Urothelium cell line (cell line): ENCODE measurements around the gene PRKG1.
A peak's percentile ranks its signal among the peaks of the same experiment; 100 is the strongest.

Source experiments
- DNase-seq: peaks from one replicate; pipeline ENCODE4 v3.0.0; 2011; ENCODE audit warnings: low spot score, mixed read lengths
- FAIRE-seq: peaks from 2 replicates; lab custom pipeline; 2011; peaks lifted over from hg19 to GRCh38; lab: Jason Lieb, UNC

PRKG1 gene

DNA sequence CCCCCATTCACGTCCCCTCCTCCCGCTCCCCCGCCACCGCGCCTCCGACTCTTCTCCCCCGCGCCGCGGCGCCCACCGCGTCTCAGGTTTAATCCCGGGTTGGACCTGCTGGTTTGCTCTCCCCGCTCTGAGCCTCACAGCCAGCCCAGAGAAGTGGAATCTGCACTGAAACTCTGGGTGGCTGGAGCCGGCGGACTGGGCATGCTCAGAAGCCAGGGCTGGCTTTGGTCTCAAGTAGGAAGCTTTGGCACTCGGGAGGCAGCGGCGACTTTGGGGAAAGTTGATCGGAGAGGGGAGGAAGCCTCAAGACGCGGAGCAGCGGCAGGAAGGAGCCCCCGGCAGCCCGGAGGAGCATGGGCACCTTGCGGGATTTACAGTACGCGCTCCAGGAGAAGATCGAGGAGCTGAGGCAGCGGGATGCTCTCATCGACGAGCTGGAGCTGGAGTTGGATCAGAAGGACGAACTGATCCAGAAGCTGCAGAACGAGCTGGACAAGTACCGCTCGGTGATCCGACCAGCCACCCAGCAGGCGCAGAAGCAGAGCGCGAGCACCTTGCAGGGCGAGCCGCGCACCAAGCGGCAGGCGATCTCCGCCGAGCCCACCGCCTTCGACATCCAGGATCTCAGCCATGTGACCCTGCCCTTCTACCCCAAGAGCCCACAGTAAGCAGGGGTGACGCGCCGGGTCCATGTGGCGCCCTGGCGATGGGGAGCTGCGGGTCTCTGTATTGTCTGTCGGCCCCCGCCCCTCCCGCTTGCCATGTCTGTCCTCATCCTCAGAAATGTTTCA lies at the start of gene PRKG1:
TSS of gene PRKG1 (plus strand) at position 250 of the 791 bp plus-strand sequence.
- FAIRE-seq (peak; percentile 87), DNase-seq (peak; percentile 86)

DNA sequence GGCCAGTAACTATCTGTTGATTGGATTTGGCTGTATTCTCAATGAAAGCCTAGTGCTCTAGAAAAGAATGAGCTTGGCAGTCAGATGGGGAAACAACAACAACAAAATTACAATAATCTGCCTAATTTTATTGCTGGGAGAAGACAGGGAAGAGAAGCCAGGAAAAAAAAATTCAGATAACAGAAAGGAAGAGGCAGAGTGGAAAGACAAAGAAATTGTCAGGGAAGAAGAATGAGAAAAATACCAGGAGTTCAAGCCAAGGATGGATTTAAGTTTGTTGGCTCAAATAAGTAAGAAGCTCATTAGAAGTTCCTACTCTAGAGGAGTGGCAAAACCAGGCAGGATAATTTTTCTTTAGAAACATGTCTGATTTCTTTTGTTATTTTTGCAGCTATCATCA lies 45.9 kb upstream of the PRKG1 start:
- FAIRE-seq = no peak

DNA sequence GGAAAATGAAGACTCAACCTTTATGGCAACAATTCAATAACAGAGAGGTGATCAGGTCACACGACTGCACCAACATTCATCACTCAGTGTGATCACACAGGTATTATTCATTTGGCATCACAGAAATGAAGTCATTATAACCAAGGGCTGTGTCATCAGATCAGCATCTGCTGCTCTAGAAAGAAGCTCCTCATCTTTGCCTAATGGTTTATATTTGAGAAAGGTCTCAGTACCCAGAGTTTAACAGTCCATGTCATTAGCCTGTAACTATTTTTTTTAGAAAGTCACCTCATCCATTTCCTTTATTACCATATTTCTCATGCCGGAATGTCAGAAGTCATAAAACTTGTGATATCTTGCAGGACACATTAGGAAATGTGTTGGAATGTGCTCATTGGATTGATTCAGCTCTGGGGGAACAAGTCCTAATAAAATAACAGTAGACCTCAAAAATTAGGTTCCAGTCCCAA lies 45.1 kb upstream of the PRKG1 start:
- no peak for DNase-seq
- FAIRE-seq = no peak

More for the DNA sequence above, 45.9 kb upstream of the PRKG1 start:
- no peak for DNase-seq

DNA sequence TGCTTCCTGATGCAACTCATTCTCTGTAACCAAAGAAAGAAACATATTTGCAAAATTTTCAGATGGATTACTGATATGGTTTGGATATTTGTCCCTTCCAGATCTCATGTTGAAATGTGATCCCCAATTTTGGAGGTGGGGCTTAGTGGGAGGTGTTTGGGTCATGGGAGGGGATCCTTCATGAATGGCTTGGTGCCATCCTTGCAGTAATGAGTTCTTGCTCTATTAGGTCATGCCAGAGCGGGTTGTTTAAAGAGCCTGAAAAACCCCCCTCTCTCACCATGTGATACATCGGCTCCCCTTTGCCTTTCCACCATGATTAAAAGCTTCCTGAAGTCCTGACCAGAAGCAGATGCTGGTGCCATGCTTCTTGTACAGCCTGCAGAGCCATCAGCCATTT lies 43.8 kb upstream of the PRKG1 start:
- DNase-seq = no peak
- no peak for FAIRE-seq

DNA sequence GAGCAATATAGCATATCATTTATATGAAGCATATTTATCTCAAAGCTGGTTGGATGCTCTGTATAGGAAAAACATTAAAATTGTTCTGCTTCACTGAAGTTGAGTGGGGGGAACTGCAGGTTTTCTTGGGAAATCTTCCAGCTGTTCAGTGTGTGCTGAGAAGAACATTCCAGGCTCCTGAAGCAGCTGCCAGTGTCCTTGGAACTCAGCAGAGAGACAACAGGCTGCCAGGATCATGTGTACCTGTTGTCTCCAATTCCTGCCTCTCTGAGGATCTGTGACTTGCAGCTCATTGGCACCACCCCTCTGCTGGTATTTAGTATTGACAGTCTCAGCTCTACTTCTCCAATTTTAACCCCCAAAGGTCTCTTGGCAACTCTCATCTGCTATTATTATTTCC lies 42.3 kb upstream of the PRKG1 start:
- DNase-seq = no peak
- FAIRE-seq = no peak

DNA sequence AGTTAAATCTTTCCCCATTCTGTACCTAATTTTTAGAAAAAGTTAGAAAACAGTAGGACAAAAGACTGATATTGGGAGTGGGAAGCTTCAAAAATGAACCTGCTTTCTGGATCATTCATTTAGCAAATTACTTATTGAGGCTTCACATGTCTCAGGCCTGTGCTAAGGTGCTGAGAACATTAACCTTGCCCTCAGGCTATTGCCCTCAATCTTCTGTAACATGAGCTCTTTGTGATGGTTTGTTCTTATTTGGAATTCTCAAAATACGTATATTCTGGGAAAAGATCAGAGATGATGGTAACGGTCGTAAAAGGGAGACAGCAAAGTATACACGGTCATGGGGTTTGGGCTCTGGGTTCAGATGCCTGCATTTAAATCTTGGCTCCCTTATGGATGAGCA lies 39.5 kb upstream of the PRKG1 start:
- no peak for FAIRE-seq
- DNase-seq = no peak

DNA sequence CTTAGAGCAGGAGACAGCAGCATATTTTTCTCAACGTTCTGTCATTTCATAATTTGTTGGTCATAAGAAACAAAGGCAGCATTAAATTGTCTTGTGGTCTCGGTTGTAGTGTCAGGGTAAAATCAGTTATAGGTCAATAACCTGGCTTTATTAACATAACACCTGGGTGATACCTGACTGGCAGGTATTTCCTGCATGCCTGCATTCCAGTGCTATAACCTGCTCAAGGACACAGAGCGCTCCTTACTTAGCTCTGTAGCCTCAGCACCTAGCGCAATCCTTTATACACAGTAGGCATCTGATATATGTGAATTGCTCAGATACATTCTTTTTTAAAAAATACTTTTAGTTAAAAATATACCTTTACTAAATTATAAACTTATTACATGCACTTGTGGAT lies 38.9 kb upstream of the PRKG1 start:
- DNase-seq (no peak), FAIRE-seq (no peak)

DNA sequence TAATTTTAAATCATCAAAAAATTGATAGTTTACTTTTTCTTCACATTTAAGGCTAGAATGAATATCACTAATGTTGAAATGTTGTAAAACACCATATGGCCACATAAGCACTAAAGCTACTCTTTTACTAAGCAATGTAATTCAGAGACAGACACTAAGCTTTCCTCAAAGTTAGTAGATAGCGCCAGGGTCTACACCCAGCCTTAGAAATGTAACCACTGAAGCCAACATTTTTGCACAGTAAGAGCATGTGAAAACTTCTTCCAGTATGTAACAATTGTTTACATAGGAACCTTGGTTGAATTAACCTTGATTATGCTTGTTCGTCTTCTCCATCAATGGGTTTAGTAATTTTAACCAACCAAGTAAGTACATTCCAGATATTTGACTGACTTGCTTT lies 28.4 kb upstream of the PRKG1 start:
- no peak for FAIRE-seq

DNA sequence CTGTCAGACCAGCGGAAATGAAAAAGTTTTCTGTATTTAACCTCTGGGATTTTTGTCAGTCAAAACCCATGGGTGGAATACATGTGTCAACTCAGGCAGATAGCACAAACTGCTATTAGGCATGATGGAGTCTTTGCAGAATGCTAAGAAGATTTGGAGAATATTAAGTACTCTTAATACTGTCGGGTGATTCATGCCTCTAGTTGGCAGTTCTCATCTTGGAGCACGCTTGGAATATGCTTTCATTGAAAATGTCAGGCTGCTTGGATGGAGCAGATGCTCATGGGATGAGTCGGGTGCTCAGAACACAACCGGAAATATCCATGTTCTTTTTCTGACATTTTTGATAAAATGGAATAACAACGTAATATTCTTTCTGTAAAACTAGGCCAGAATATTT lies 27.6 kb upstream of the PRKG1 start:
- DNase-seq (no peak), FAIRE-seq (no peak)

More for the DNA sequence above, 28.4 kb upstream of the PRKG1 start:
- no peak for DNase-seq

DNA sequence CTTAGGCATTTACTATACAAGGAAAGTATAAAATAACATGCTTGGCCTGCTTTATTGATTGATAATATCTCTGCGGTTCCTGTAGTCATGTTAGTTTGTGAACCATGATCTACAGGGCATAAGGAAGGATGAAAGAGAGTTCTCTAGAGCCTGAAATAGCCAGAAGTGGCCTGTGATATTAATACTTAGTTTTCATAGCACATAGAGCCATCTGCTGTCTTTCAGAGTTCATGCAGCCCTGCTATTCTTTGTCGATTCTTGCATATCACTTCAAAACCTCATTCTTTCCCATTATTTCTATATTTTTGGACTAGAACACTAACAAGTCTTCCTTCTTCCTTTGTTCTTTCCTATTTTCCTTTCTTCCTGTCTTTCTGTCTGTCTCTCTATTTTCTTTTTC lies 26.4 kb upstream of the PRKG1 start:
- FAIRE-seq = no peak
- DNase-seq = no peak

DNA sequence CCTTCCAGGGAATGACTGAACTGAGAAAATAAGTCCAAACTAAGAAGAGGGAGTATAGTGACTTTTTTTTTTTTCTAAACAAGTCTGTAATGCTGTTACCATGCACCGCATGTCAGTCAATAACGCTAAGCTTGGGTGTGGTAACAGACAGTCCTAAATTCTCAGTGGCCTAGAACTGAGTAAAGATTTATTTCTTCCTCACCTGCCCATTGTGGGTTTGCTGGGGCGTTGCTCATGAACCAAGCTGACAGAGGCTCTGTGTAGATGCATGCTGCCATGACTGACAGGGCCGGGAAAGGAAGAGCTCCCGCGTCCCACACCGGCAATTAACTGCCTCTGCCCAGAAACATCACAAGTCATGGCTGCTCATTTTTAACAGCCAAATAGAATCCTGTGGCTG lies 25.5 kb upstream of the PRKG1 start:
- FAIRE-seq = peak; percentile 72
- no peak for DNase-seq

DNA sequence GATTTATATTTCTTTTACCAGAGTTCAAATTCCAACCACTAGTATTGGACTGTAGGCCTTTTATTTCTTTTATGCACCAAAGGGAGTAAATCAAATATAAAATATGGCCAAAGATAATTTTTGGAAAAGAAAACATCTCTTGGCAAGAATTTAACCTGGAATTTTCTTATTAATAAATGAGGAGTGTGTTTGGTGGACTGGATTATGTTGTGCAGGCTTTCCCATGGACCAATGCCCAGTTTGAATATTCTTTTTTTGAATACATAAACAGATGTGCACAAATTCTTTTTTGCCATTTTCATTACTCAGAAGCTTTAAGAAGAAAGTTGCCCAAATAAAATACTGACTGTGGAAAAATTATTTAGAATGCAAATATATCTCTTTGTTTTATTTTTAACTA lies 22.1 kb upstream of the PRKG1 start:
- no peak for FAIRE-seq
- DNase-seq = no peak

DNA sequence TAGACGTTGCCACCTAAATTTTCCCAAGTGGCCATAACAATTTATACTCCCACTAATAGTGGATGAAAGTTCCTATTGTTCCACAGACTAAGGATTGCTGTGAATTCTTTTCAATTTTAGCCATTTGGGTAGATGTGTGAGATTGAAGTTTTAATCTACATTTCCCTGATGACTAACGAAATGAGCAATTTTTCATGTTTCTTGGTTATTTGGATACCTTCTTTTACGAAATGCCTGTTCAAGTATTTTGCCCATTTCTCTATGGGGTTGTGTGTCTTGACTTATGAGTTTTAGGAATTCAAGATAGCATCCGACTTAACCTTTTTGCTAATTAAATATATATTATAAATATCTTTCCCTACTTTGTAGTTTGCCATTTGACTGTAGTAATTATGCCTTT lies 16.4 kb upstream of the PRKG1 start:
- FAIRE-seq = no peak
- no peak for DNase-seq

DNA sequence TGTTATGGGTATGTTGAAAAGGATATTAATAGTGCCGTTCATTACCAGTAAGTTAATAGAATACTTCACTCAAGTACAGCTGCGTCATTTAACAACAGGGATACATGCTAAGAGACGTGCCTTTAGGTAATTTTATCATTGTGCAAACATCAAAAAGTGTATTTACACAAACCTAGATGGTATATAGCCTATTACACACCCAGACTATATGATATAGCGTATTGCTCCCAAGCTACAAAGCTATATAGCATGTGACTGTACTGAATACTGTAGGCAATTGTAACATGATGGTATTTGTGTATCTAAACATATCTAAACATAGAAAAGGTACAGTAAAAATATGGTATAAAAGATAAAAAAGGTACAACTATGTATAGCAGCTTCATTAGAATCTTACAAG lies 11.1 kb upstream of the PRKG1 start:
- no peak for DNase-seq
- FAIRE-seq = no peak

DNA sequence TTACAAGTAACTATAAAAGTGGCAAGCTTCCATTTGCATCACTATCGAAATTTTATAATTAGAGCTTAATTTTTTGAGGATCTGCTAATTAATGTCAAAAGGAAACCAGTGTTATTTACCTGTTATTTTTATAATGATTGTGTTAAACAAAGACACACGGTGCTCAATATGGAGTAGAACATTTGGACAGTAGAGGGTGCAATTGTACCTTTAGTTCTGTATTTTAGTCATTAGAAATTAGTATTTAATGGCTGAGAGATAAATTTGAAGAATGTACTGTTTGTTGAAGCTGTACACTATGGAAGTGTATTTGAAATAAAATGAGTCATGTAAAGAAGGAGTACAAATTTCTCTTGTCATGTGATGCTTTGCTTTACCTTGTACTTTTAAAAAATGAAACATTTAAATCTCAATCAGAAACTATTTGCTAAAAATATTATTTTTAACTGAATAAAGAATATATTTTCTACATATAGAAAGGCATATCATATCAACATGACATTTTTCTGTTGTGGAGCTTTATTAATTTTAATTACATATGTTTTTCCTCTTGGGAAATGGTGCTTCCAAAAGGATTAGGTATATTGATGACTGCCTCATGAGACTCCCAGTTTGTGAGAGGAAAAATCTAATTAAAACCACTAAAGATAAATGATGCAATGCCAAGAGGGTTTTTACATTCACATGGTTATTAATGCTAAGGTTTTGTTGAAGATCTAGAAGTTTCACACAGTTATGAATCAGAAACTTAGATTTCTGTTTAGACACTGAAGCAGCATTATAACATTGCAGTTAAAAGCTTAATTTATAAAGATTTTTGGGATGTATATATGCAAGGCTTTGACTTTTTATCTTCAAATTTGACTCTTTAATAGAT lies 10.4 kb upstream of the PRKG1 start:
- DNase-seq = no peak
- no peak for FAIRE-seq

DNA sequence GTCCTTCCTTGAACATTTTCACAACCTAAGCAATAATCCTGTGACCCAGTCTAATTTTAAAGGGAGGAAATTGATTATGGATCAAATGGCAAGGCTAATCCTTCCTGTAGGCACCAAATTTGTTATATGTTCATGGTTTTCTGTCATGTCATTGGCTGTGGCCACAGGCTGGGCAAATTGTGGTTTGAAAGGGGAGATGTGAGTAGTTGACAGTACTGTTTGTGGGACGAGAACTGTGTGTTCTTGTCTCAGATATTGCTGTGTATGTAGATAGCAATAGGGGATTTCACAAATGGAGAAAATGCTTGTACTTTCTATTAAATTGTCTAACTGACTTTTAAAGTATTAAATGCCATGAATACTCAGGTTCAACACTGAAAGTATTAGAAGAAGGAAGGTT lies 8.1 kb upstream of the PRKG1 start:
- DNase-seq (no peak), FAIRE-seq (no peak)

DNA sequence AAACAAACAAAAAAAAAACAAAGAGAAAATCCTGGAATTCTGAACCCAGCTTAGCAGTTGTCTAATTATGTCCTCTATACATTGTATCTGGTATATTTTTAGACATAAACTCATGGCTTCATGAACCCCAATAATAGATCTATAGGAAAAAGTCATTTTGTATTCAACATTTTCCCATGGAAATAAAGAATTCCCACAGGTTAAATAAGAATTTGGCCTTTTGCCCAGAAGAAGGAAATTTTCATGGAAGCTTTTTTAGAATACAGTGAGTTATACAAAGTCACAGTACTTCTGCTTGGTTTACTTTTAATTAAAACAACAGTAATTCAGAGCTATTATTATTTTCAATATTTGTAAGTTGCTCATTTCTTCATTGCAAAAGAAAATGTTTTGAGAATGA lies 2.1 kb upstream of the PRKG1 start:
- FAIRE-seq = no peak

DNA sequence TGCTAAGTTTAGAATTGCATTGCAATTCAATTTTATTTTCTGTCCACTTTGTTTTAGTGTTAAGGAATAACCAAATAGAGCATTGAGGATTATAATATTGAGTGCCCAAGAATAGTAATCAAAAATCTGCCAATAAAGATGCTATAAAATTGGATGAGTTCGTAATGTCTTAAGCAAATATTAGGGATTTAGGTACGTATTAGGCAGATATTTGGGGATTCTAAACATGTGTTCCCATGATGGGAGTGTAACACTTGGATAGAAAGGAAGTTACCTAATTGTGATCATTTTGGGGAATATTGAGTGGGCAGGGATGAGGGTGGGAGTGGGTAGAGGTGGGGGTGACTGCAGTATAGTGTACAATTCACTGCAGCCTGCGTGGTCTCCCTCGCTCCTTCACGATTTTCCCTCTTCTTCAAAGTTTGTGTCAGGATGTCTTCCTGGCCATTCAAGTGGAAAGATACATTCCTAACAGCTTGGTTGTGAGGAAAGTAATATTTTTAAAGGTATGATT lies 1.3 kb upstream of the PRKG1 start:
- DNase-seq (no peak), FAIRE-seq (no peak)

More for the DNA sequence above, 2.1 kb upstream of the PRKG1 start:
- DNase-seq = no peak

DNA sequence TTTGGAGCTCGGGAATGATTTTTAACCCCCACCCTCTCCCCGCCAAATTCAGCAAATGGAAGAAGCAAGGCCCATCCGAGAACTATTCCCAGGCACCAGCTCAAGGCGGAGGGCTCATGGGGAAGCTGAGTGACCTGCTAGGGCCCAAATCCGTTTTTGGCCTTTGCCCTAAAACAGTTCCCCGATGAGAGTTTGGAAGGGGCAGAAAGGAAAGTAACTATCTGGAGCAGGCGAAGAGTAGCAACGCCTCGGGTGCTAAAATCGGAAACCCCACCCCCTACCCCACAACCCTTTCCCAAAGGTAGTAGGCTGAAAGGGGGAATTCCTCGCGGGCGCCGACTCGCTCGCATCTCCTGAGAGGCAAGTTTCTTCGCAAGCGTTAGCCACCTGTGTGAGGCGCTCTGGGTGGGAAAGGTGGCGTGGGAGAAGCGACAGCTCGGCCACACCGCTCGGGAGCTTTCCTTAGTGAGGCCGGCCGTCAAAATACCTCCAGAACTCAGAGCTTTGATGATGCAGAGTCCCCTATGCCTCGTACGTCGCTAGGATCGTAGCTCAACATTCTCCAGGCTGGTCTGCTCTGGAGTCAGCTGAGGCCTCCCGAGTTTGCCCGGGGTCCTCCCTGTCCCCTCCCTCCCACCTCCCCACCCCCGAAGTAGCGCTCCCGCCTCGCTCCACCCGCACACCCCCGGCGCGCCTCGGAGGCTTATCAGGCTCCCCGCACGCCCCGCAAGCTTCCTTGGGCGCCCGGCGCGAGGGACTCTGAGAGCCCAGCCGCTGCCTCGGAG lies 642 bp upstream of the PRKG1 start:
- DNase-seq (peak; percentile 62), FAIRE-seq (no peak)

DNA sequence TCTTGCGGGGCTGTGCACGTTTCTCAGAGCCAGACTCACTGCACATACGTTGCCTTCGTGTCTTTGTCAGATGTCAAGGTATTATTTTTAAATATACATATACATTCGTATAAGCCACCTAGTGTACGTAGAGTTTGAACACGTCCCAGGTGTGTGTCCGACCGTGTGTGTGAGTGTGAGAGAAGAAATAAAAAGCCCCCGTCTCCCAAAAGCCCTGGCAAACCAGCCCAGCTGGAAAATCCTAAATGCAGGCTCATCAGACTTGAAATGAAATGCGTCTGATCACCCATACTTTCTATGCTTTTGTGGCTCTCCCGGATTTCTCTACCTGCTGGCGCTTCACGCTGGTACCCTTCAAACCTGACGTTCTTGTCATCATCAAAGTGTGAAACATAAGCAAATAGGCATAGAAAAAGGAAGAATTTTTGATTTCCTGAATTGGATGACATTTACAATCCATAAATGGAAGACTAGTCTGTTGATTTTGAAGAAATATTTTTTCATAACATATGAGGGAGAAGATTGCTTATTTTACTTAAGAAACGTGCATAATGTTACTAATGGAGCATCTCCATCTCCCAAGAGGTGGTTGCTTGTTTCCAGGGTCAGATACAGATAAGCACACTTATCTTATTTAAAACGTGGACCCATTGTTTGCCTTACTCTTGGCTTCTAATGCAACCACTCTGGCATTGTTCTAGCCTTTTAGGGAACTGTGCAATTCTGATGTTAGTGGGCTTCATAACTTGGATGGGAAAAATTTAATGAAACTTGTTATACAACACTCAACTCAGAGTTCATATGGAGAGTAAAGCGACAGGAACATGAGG lies 971 bp downstream of the PRKG1 start:
- no peak for DNase-seq
- FAIRE-seq = no peak
